Osteoblast (primary cell): Measurements from ENCODE around the gene AAGAB. TPM values are rescaled to one million over a fixed set of nuclear protein-coding genes. Genes with fewer than 3 reads are reported as not detected.

Experiments
- DNase-seq: peaks from one replicate; pipeline ENCODE4 v3.0.0; 2011; ENCODE audit warnings: low spot score, mixed read lengths; ENCODE audit not compliant: insufficient read length; ENCODE audit errors: missing footprints
- H2AFZ ChIP-seq: 2 replicates; pipeline ENCODE4 v1.6.0; 2011; ENCODE audit warnings: mild to moderate bottlenecking, low read length
- H3K27ac ChIP-seq: 2 replicates; pipeline ENCODE4 v1.5.1; 2011; ENCODE audit warnings: mild to moderate bottlenecking, low read depth, low read length, moderate library complexity
- H3K27me3 ChIP-seq: 2 replicates; pipeline ENCODE4 v1.6.0; 2012; ENCODE audit warnings: mild to moderate bottlenecking, control low read depth, inconsistent platforms, low read length, moderate library complexity; ENCODE audit not compliant: insufficient read depth
- H3K36me3 ChIP-seq: 2 replicates; pipeline ENCODE4 v1.5.1; 2011; ENCODE audit warnings: mild to moderate bottlenecking, low read length, control low read depth, moderate library complexity; ENCODE audit not compliant: insufficient read depth
- H3K4me1 ChIP-seq: 2 replicates; pipeline ENCODE4 v1.5.1; 2011; ENCODE audit warnings: mild to moderate bottlenecking, low read length, control low read depth, moderate library complexity; ENCODE audit not compliant: insufficient read depth
- H3K4me2 ChIP-seq: 2 replicates; pipeline ENCODE4 v1.6.0; 2011; ENCODE audit warnings: mild to moderate bottlenecking, low read length; ENCODE audit not compliant: insufficient read depth
- H3K4me3 ChIP-seq: fragments of 200-600 bp; sonication (generic); 3 replicates; pipeline ENCODE4 v1.5.1; 2012; ENCODE audit warnings: mild to moderate bottlenecking, low read length, inconsistent platforms; ENCODE audit not compliant: insufficient read depth
- H3K79me2 ChIP-seq: 2 replicates; pipeline ENCODE4 v1.6.0; 2012; ENCODE audit warnings: mild to moderate bottlenecking, low read length, control low read depth, inconsistent platforms; ENCODE audit not compliant: insufficient read depth
- H3K9me3 ChIP-seq: 2 replicates; pipeline ENCODE4 v1.5.1; 2011; ENCODE audit warnings: low read depth, low read length, control low read depth
- H4K20me1 ChIP-seq: 2 replicates; pipeline ENCODE4 v1.6.0; 2012; ENCODE audit warnings: mild to moderate bottlenecking, low read length, control low read depth; ENCODE audit not compliant: insufficient read depth
- CTCF ChIP-seq: IDR thresholded peaks from 2 replicates; pipeline ENCODE4 v1.5.1; 2011; ENCODE audit warnings: mild to moderate bottlenecking, low read depth, low read length, moderate library complexity; ENCODE audit errors: extremely low read depth
- total RNA-seq: library from RNA; depleted of rRNA; stranded (reverse); fragments of >200 nt; gene quantifications from 2 replicates; pipeline ENCODE4 v1.2.3, GENCODE V29; 2012

AAGAB gene
- total RNA-seq, 1 donor = 51.0 TPM

GRCh38 chr15:67165254-67166253 lies 88.9 kb downstream of the AAGAB start:
- H3K9me3 ChIP-seq = no peaks in the 10 kb centered on the region
- H2AFZ ChIP-seq = no peak overlapping the region
- peaks cover 93% of the 10 kb centered on the region for H3K79me2 ChIP-seq
- no peak for TF ChIP-seq CTCF
- H3K4me2 ChIP-seq = peak overlapping the region; percentile 37
- H3K27me3 ChIP-seq = no peaks in the 10 kb centered on the region
- peaks cover 59% of the 10 kb centered on the region for H3K36me3 ChIP-seq
- DNase-seq = peak; percentile 95
- H3K4me1 ChIP-seq = peaks cover 60% of the 10 kb centered on the region
- no peak overlapping the region for H3K4me3 ChIP-seq
- peak overlapping the region; percentile 99 for H3K27ac ChIP-seq
- H4K20me1 ChIP-seq = no peaks in the 10 kb centered on the region

GRCh38 chr15:67164811-67165253 lies 89.6 kb downstream of the AAGAB start:
- DNase-seq = peak; percentile 48
- Histone ChIP-seq H3K27ac (peak overlapping the region; percentile 99), H3K4me1 (peaks cover 54% of the 10 kb centered on the region), H2AFZ (no peak overlapping the region), H3K4me2 (no peak overlapping the region), H3K9me3 (no peaks in the 10 kb centered on the region), H3K79me2 (peaks cover 91% of the 10 kb centered on the region), H3K27me3 (no peaks in the 10 kb centered on the region), H4K20me1 (no peaks in the 10 kb centered on the region), H3K4me3 (no peak overlapping the region), H3K36me3 (peaks cover 52% of the 10 kb centered on the region)
- TF ChIP-seq CTCF = no peak

DNA sequence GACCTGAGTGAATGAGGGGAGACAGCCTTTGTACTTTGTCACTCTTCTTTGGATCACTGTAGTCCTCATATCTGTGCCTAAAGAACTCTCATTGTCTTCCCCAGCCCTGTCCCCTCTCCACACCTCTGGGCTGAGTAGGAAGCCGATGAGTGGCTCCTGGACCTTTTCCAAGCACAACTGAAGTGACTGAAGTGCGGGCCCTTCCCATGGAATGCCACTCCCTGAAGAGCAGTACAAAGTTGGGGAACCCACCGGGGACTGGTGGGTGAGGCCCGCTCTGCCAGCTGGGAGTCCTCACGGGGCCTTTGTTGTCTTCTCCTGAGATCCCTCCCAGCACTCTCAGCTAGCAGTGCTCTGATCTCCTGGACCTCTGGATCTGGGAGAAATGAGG lies 90.1 kb downstream of the AAGAB start:
- no peak for TF ChIP-seq CTCF
- Histone ChIP-seq H2AFZ (no peak overlapping the region), H3K4me2 (no peak overlapping the region), H3K4me3 (no peak overlapping the region), H3K79me2 (peaks cover 92% of the 10 kb centered on the region), H3K4me1 (peaks cover 54% of the 10 kb centered on the region), H3K9me3 (no peaks in the 10 kb centered on the region), H4K20me1 (no peaks in the 10 kb centered on the region), H3K36me3 (peaks cover 48% of the 10 kb centered on the region), H3K27ac (peak overlapping the region; percentile 99), H3K27me3 (no peaks in the 10 kb centered on the region)
- DNase-seq = peak; percentile 74

DNA sequence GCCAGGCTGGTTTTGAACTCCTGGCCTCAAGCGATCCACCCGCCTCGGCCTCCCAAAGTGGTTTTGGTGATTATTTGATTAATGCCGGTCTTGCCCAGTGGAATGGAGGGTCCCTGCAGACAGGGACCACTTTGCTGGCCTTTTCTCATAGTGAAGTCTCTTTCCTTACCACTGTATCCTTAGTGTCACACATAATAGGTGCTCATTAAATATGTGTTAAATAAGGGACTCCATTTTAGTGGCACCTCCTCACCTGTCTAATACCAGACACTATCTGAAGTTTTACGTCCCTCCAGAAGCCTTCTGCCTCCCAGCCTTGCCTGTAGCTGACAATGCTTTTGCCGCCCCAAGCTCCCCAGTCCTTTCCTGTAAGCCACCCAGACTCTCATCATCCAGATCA lies 91.3 kb downstream of the AAGAB start:
- H3K4me2 ChIP-seq = no peak overlapping the region
- no peak overlapping the region for H2AFZ ChIP-seq
- peaks cover 40% of the 10 kb centered on the region for H3K36me3 ChIP-seq
- H3K79me2 ChIP-seq = peaks cover 91% of the 10 kb centered on the region
- peak overlapping the region; percentile 99 for H3K27ac ChIP-seq
- no peak overlapping the region for H3K4me3 ChIP-seq
- H3K4me1 ChIP-seq = peaks cover 54% of the 10 kb centered on the region
- DNase-seq = no peak
- no peak for TF ChIP-seq CTCF
- H3K9me3 ChIP-seq = no peaks in the 10 kb centered on the region
- H4K20me1 ChIP-seq = no peaks in the 10 kb centered on the region
- no peaks in the 10 kb centered on the region for H3K27me3 ChIP-seq
